Right atrium auricular region (tissue), 2 donors: Measurements from ENCODE around the gene ACVR1B. TPM values are rescaled to one million over a fixed set of nuclear protein-coding genes. Genes with fewer than 3 reads are reported as not detected.

Source experiments
- DNase-seq: peaks from one replicate; pipeline ENCODE4 v3.0.0-alpha.2; 2019; ENCODE audit warnings: low spot score
- H3K27ac ChIP-seq, 2 donors: fragments of 200-600 bp; sonication (generic); 1 replicate in 1 of 2; 2 replicates in 1 of 2; pipeline ENCODE4 v1.5.1; 2016 to 2019
- H3K27me3 ChIP-seq, 2 donors: fragments of 200-600 bp; sonication (generic); one replicate each; pipeline versions ENCODE4 v1.5.1 to v1.6.0; 2017 to 2019
- H3K36me3 ChIP-seq: fragments of 200-600 bp; sonication (generic); one replicate; pipeline ENCODE4 v1.5.1; 2016
- H3K4me1 ChIP-seq, 2 donors: fragments of 200-600 bp; sonication (generic); one replicate each; pipeline versions ENCODE4 v1.5.1 to v1.6.0; 2017 to 2019
- H3K4me3 ChIP-seq, 2 donors: fragments of 200-600 bp; sonication (generic); 1 replicate in 1 of 2; 2 replicates in 1 of 2; pipeline ENCODE4 v1.5.1; 2017 to 2019; ENCODE audit warnings: mild to moderate bottlenecking in 1 of 2, moderate library complexity in 1 of 2
- H3K9me3 ChIP-seq, 2 donors: fragments of 200-600 bp; sonication (generic); one replicate each; pipeline ENCODE4 v1.5.1; 2019
- total RNA-seq, 2 donors: library from RNA; depleted of rRNA; stranded (reverse); fragments of >200 nt; gene quantifications; one replicate each; pipeline ENCODE4 v1.1.0, GENCODE V29; 2016
- TF ChIP-seq, protein P1 (sequence below), 2 donors: fragments of 200-600 bp; sonication (generic); IDR thresholded peaks; one replicate each; pipeline ENCODE4 v1.5.1; 2019; ENCODE audit warnings: antibody characterized with exemption in 2 of 2

ACVR1B gene
- total RNA-seq, 2 donors from 2014 or later: 8.2 to 12.5 TPM

DNA sequence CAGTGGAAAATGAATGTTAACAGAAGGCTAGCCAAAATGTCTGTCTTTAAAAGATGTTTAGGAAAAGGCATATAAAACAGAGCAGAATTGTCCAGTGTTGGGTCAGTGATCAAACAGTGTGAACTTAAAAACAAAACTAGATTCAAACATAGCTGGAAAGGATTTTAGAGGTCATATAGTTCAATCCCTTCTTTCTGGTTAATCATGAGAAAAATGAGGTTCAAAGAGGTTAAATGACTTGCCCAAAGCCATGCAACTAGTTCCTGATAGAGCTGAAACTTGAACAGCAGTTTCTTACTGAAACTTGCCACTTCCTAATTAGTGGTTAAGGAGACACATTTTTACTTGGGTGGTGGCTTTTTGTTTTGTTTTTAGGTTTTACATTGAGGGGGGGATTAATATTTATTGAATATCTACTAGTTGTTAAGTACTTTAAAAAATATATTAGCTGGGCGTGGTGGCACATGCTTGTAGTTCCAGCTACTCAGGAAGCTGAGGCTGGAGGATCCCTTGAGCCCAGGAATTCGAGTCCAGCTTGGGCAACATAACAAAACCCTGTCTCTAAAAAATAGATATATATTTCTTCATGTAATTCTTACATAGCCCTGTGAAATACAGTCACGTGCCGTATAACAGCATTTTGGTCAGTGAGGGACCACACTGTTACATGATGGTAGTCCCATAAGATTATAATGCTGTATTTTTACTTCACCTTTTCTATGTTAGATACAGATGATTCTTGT is 20.4 kb downstream of the ACVR1B start:
- Histone ChIP-seq H3K9me3 (no peaks in the 10 kb centered on the region), H3K36me3 (peaks cover 18% of the 10 kb centered on the region), H3K4me1 (peaks cover 6 to 29% of the 10 kb centered on the region in 2 donors), H3K27me3 (no peaks in the 10 kb centered on the region), H3K27ac (peak overlapping the region in 1 of 2 donors; percentile 17), H3K4me3 (no peak overlapping the region)
- TF ChIP-seq, protein P1, sequence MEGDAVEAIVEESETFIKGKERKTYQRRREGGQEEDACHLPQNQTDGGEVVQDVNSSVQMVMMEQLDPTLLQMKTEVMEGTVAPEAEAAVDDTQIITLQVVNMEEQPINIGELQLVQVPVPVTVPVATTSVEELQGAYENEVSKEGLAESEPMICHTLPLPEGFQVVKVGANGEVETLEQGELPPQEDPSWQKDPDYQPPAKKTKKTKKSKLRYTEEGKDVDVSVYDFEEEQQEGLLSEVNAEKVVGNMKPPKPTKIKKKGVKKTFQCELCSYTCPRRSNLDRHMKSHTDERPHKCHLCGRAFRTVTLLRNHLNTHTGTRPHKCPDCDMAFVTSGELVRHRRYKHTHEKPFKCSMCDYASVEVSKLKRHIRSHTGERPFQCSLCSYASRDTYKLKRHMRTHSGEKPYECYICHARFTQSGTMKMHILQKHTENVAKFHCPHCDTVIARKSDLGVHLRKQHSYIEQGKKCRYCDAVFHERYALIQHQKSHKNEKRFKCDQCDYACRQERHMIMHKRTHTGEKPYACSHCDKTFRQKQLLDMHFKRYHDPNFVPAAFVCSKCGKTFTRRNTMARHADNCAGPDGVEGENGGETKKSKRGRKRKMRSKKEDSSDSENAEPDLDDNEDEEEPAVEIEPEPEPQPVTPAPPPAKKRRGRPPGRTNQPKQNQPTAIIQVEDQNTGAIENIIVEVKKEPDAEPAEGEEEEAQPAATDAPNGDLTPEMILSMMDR (IDR thresholded peaks at IDR 0.05): no peak
- DNase-seq: no peak

DNA sequence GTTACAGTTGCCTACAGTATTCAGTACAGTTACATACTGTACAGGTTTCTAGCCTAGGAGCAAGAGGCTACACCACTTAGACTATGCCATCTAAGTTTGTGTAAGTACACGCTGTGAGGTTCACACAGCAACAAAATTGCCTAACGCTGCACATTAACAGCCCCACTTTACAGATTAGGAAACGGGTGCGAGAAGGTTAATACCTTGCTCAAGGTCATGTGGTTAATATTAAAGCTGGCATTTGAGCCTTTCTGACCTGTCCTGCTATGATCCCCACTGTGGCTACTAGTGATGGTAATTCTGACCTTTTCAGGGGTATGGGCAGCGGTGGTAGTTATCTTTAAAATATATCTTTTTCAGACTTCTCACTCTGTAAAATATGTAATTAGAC is 20.9 kb downstream of the ACVR1B start:
- no peak for DNase-seq
- Histone ChIP-seq H3K36me3 (peaks cover 19% of the 10 kb centered on the region), H3K27ac (peak overlapping the region; percentile 17 to 20), H3K4me1 (peaks cover 6 to 29% of the 10 kb centered on the region in 2 donors), H3K4me3 (no peak overlapping the region), H3K9me3 (no peaks in the 10 kb centered on the region), H3K27me3 (no peaks in the 10 kb centered on the region)
- TF ChIP-seq, protein P1 (IDR thresholded peaks at IDR 0.05): no peak

DNA sequence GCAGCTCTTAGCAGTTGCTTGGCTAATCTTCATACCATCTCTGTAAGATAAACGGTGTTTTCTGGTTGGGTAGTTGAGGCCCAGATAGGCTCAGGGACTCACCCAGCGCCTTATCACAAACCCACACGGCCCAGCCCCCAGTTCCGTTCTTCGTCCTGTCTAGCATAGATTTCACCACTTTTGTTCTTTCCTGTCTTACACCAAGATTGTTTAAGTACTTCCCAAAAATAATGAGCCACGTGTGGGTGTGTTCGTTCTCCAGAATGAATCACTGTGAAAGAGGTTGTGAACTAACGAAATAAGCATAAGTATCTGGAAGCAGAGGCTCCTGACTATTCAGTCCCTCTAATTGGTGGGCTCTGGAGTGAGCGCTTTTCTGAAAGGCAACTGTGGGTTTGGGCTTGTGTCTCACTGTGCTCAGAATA is 21.4 kb downstream of the ACVR1B start:
- Histone ChIP-seq H3K4me3 (no peak overlapping the region), H3K27ac (peak overlapping the region; percentile 17 to 20), H3K9me3 (no peaks in the 10 kb centered on the region), H3K36me3 (peaks cover 21% of the 10 kb centered on the region), H3K27me3 (no peaks in the 10 kb centered on the region), H3K4me1 (peaks cover 6 to 29% of the 10 kb centered on the region in 2 donors)
- TF ChIP-seq, protein P1 (IDR thresholded peaks at IDR 0.05): no peak
- peak; percentile 75 for DNase-seq

DNA sequence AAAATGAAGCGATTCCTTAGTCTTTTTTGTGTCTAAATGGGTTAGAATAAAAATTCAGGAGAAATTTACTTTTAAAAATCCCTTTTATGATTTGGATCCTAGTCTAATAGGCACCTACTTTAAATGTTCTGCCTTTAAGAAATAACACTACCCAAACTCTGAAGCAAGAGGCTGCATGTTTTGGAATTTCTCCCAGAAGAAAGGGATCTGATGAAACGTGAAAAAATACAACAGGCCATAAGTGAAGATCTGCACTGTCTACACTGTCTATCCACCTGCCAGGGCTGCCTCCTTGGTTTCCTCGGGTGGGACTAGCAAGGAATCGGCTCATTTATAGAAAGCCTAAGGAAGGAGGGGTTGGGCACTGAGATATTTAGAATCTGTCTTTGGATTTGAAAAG is 22.1 kb downstream of the ACVR1B start:
- peaks cover 6 to 29% of the 10 kb centered on the region in 2 donors for H3K4me1 ChIP-seq
- TF ChIP-seq, protein P1 (IDR thresholded peaks at IDR 0.05): no peak
- H3K27ac ChIP-seq: peak overlapping the region in 1 of 2 donors; percentile 20
- no peak overlapping the region for H3K4me3 ChIP-seq
- no peaks in the 10 kb centered on the region for H3K27me3 ChIP-seq
- peaks cover 27% of the 10 kb centered on the region for H3K36me3 ChIP-seq
- no peak for DNase-seq
- no peaks in the 10 kb centered on the region for H3K9me3 ChIP-seq

DNA sequence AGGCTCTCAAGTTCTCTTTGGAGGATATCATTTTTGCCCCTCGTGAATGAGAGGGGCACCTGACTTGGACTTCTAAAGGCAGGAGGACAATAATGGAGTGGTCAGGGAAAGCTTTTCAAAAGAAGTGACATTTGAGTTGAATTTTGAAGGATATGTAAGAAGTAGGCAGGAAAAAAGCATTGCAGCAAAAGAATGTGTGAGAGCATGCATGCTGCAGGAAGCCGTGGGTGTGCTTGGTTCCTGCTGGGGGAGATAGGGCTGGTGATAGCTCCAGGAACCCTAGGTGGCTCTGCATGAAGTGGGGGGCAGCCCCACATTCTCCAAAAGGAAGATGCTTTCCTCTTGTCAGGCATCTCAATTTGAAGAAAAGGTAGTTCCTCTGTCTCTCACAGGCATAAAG is 23.1 kb downstream of the ACVR1B start:
- Histone ChIP-seq H3K4me1 (peaks cover 6 to 29% of the 10 kb centered on the region in 2 donors), H3K27me3 (no peaks in the 10 kb centered on the region), H3K36me3 (peaks cover 27% of the 10 kb centered on the region), H3K27ac (no peak overlapping the region), H3K4me3 (no peak overlapping the region), H3K9me3 (no peaks in the 10 kb centered on the region)
- DNase-seq: no peak
- TF ChIP-seq, protein P1 (IDR thresholded peaks at IDR 0.05): no peak
